Stimulated activated CD4-positive, alpha-beta T cell treated with anti-CD3 and anti-CD28 coated beads, TNF-alpha, amount 100 ng/mL, for 24 hours (primary cell): ENCODE measurements around the gene APBB1.

Experiments
- DNase-seq, 3 experiments: peaks; one replicate each; pipeline ENCODE4 v3.0.0-alpha.2; 2020; ENCODE audit warnings: low read depth in 3 of 3

The APBB1 gene

DNA sequence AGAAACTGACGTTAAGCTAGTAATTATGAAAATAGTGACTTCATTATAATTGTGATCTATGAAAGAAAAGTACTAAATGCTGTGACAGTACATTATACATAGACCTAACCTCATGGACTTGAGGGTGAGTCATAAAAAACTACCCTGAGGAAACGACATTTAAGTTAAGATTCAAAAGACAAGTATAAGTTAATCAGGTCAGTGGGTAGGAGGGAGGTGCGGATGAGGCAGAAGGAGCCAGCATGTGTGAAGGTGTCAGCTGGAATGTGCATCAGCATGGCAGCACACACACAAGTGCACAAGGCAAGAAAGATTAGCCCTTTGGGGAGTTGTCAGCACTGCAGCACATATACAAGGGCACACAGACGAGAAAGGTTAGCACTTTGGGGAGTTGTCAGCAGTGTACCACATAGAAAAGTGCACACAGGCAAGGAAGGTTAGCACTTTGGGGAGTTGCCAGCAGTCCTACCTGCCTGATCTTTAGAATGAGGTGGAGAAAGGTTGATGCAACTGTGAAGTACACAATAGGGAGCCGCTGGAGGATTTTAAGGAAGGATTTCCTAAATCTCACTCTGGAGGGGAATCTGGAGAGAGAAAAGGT is 67.0 kb downstream of the APBB1 start:
- peak in 1 of 3 experiments; percentile 30 for DNase-seq

DNA sequence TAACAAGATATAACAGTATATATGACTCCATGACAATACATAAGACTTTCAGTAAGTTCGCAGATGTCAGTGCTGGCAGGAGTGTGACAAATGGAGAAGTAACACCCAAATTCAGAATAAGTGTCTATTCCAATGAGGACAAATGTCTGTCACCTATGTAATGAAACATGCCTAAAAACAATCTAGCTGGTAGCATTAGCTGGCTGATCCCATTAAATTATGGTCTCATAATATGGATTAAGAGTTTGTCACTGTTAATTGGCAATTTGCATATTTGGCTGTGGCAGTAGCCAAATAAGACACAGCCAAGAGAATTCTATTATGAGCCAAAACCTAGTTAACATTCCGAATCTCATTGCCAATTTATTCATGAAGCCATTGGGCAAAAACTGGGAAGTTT is 68.4 kb downstream of the APBB1 start:
- DNase-seq = no peak

- DNase-seq = no peak
These were observed 68.9 kb downstream of the APBB1 start for GRCh38 chr11:6350043-6350442.

GRCh38 chr11:6345366-6345765 is 73.5 kb downstream of the APBB1 start:
- no peak for DNase-seq
